ENCODE measurements around the gene ALDH18A1. TPM values are rescaled to one million over a fixed set of nuclear protein-coding genes. Genes with fewer than 3 reads are reported as not detected.

The ALDH18A1 gene
- total and polyA plus RNA-seq, 2 of the 8 experiments (the other 6 are each of a cell fraction or from before 2014, with no cell fraction given) = 59.6 to 128 TPM

DNA sequence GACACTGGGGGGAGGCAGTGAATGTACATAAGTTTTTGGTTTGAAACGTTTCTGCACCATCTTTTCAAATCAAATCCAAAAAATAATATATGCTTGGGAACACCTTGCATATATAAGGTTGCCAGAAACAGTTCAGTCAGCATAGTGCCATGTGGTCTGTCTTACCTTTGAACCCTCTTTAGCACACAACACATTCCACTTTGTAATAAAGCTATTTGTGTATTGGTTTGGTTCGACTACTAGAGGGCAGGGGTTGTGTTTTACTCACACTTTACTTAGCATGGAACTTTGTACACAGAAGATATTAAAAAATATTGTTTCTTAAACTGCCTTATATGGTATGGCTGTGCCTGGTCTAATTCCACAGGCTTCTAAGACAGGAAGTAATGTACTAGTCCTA lies 43.2 kb downstream of the ALDH18A1 start:
- H2BK15ac ChIP-seq (ENCODE audit: low read length) = no peak overlapping the region
- no peak overlapping the region for H2BK5ac ChIP-seq (ENCODE audit: low read depth, low read length)
- H3K4me3 ChIP-seq (ENCODE audit: extremely low read depth in 1 of 4, insufficient read depth in 2 of 4, low read depth in 3 of 4, low read length in 4 of 4) = no peak overlapping the region
- no peak overlapping the region for H3K27ac ChIP-seq (ENCODE audit: low read depth, low read length)
- H4K91ac ChIP-seq (replicated peaks; ENCODE audit: insufficient read length, low read length) = no peak overlapping the region
- H2AK5ac ChIP-seq (ENCODE audit: low read depth, low read length) = no peak overlapping the region
- H2BK120ac ChIP-seq (replicated peaks; ENCODE audit: low read depth, low read length) = no peak overlapping the region
- CTCF ChIA-PET (ENCODE audit: partially characterized antibody) = interaction anchor here (0.5 to 3.9 kb wide), 6 partner anchors 8 to 182 kb away, joined by 3 to 16 read pairs (median 4); no protein-coding TSS in a partner anchor
- H3K23ac ChIP-seq (ENCODE audit: insufficient read length) = no peak overlapping the region
- no peaks in the 10 kb centered on the region for H3K79me1 ChIP-seq (ENCODE audit: low read depth, low read length)
- peaks cover 0 to 4% of the 10 kb centered on the region in 2 experiments for H4K20me1 ChIP-seq (replicated peaks in 1 of 2; ENCODE audit: control insufficient read depth in 1 of 2, insufficient read depth in 2 of 2, low read length in 2 of 2)
- H2BK20ac ChIP-seq (ENCODE audit: low read length) = no peak overlapping the region
- 91% methylated on average over 2 of the region's 2 CpGs; no CpG with 5 or more reads in 1 of the 2 experiments for WGBS, 2 experiments (ENCODE audit: extremely low coverage in 1 of 2, insufficient coverage in 1 of 2, insufficient read length in 1 of 2, insufficient replicate concordance in 2 of 2, low coverage in 1 of 2, low lambda C conversion rate in 2 of 2, missing lambda C conversion rate in 1 of 2)
- H2BK12ac ChIP-seq (ENCODE audit: low read depth, low read length) = no peak overlapping the region
- H4K5ac ChIP-seq (ENCODE audit: insufficient read length, low read depth, low read length) = no peak overlapping the region
- H3K79me2 ChIP-seq (ENCODE audit: control insufficient read depth in 1 of 2, insufficient read depth in 2 of 2, low read length in 2 of 2) = no peaks in the 10 kb centered on the region
- no peak overlapping the region for H3K4me2 ChIP-seq (ENCODE audit: insufficient read depth in 1 of 2, low read depth in 2 of 2, low read length in 2 of 2)
- H4K8ac ChIP-seq (ENCODE audit: extremely low read depth, insufficient read depth, low read length) = no peak overlapping the region
- H3K14ac ChIP-seq (ENCODE audit: insufficient read length) = no peak overlapping the region
- no peak overlapping the region for H3K4ac ChIP-seq (replicated peaks; ENCODE audit: insufficient read length, low read depth, low read length)
- no peak overlapping the region for H3K9ac ChIP-seq (replicated peaks in 1 of 4; ENCODE audit: extremely low read depth in 1 of 4, low read depth in 3 of 4, low read length in 3 of 4)
- no peaks in the 10 kb centered on the region for H3K9me3 ChIP-seq (ENCODE audit: insufficient read depth in 2 of 2, low read depth in 1 of 2, low read length in 1 of 2)
- POLR2A ChIA-PET (ENCODE audit: partially characterized antibody) = interaction anchor here (1.1 kb wide), 1 partner anchor 10 kb away, joined by 3 read pairs; no protein-coding TSS in a partner anchor
- DNase-seq (ENCODE audit: low read depth in 1 of 2, low spot score in 2 of 2) (no peak), FAIRE-seq (no peak)
- no peaks in the 10 kb centered on the region for H3K27me3 ChIP-seq (replicated peaks in 1 of 4; ENCODE audit: control insufficient read depth in 3 of 4, extremely low read depth in 1 of 4, insufficient read depth in 3 of 4, low read length in 3 of 4)
- no peaks in the 10 kb centered on the region for H3K23me2 ChIP-seq (ENCODE audit: low read depth, low read length)
- H2AFZ ChIP-seq (ENCODE audit: low read length) = no peak overlapping the region
- H3K56ac ChIP-seq (replicated peaks; ENCODE audit: insufficient read length, low read depth, low read length) = no peak overlapping the region
- peaks cover 44 to 82% (median 70%) of the 10 kb centered on the region in 4 experiments for H3K36me3 ChIP-seq (ENCODE audit: control insufficient read depth in 2 of 4, insufficient read depth in 4 of 4, low read length in 3 of 4)
- H3K4me1 ChIP-seq (replicated peaks in 1 of 4; ENCODE audit: control insufficient read depth in 3 of 4, insufficient read depth in 4 of 4, low read length in 3 of 4) = no peaks in the 10 kb centered on the region
- no peak overlapping the region for H3K18ac ChIP-seq (ENCODE audit: extremely low read depth, low read length)
- TF ChIP-seq RNF2 (IDR thresholded peaks at IDR 0.05; ENCODE audit: borderline replicate concordance, low read depth, low read length, missing control alignments, poor library complexity, severe bottlenecking) = no peak
- TF ChIP-seq BCL11A (IDR thresholded peaks at IDR 0.05; ENCODE audit: low read depth in 2 of 2, low read length in 2 of 2) = no peak
- TF ChIP-seq PHF8 (conservative IDR thresholded peaks at IDR 0.05; ENCODE audit: low read depth, low read length) = no peak
- TF ChIP-seq POLR2A (IDR thresholded peaks at IDR 0.05; ENCODE audit: control extremely low read depth in 1 of 2, low read depth in 2 of 2, low read length in 2 of 2) = no peak

Measured in H1 (cell line).